IMR-90 (cell line): ENCODE results near the gene CANT1. TPM values are rescaled to one million over a fixed set of nuclear protein-coding genes. Genes with fewer than 3 reads are reported as not detected.

Experiments used
- ATAC-seq: fragments of 200-7000 bp; cut with Tn5 transposase; 2 replicates; pipeline ENCODE4 v1.9.1; 2020; ENCODE audit warnings: low read depth, mild to moderate bottlenecking, moderate library complexity
- BruUV-seq: library from RNA; stranded (reverse); fragments of 400-500 nt; replicated peaks from 2 replicates; lab custom pipeline; 2021; lab: Mats Ljungman, UMichigan
- CTCF ChIA-PET: fragments of 300-600 bp; formaldehyde crosslinking; extraction: SDS; loops from one replicate; lab custom pipeline; 2021; ENCODE audit warnings: antibody characterized with exemption; lab: Yijun Ruan, JAX
- POLR2A ChIA-PET: fragments of 300-600 bp; sonication (Branson Sonifier 250); formaldehyde crosslinking; loops from one replicate; lab custom pipeline; 2022; ENCODE audit warnings: antibody characterized with exemption; ENCODE audit not compliant: unreplicated experiment; lab: Charles Lee
- DNase-seq: peaks from one replicate; pipeline ENCODE4 v3.0.0; 2013
- H2AFZ ChIP-seq: replicated peaks from 2 replicates; pipeline ENCODE3; 2013; ENCODE audit warnings: low read length, mild to moderate bottlenecking; ENCODE audit not compliant: poor library complexity
- H2AK5ac ChIP-seq: 2 replicates; pipeline ENCODE4 v1.6.1; 2013; ENCODE audit warnings: low read depth, low read length, inconsistent platforms
- H2AK9ac ChIP-seq: replicated peaks from 2 replicates; pipeline ENCODE3; 2013; ENCODE audit warnings: mild to moderate bottlenecking, low read depth, low read length, moderate library complexity; ENCODE audit not compliant: poor library complexity
- H2BK120ac ChIP-seq: 2 replicates; pipeline ENCODE4 v1.6.1; 2013; ENCODE audit warnings: low read depth, low read length, inconsistent platforms
- H2BK15ac ChIP-seq: 3 replicates; pipeline ENCODE4 v1.6.1; 2013; ENCODE audit warnings: low read depth, low read length, inconsistent platforms
- H2BK20ac ChIP-seq: 2 replicates; pipeline ENCODE4 v1.6.1; 2013; ENCODE audit warnings: low read depth, mild to moderate bottlenecking, inconsistent platforms, low read length, moderate library complexity
- H2BK5ac ChIP-seq: 2 replicates; pipeline ENCODE4 v1.6.1; 2013; ENCODE audit warnings: mild to moderate bottlenecking, low read depth, low read length, inconsistent platforms; ENCODE audit not compliant: poor library complexity, severe bottlenecking
- H3K14ac ChIP-seq: replicated peaks from 2 replicates; pipeline ENCODE4 v1.6.1; 2013; ENCODE audit warnings: low read depth, low read length, inconsistent platforms
- H3K18ac ChIP-seq: 2 replicates; pipeline ENCODE4 v1.6.1; 2013; ENCODE audit warnings: low read depth, low read length, control low read depth
- H3K23ac ChIP-seq: 2 replicates; pipeline ENCODE4 v1.6.1; 2013; ENCODE audit warnings: low read depth, low read length, inconsistent platforms
- H3K27ac ChIP-seq: 2 replicates; pipeline ENCODE4 v1.5.1; 2013; ENCODE audit warnings: mild to moderate bottlenecking, control low read depth, low read length; ENCODE audit not compliant: insufficient read depth
- H3K27me3 ChIP-seq: 2 replicates; pipeline ENCODE4 v1.6.1; 2013; ENCODE audit warnings: low read length; ENCODE audit not compliant: control insufficient read depth, insufficient read depth
- H3K36me3 ChIP-seq: 2 replicates; pipeline ENCODE4 v1.6.1; 2013; ENCODE audit warnings: low read length, mixed read lengths; ENCODE audit not compliant: control insufficient read depth, insufficient read depth
- H3K4ac ChIP-seq: 2 replicates; pipeline ENCODE4 v1.6.1; 2013; ENCODE audit warnings: low read depth, low read length, inconsistent platforms
- H3K4me1 ChIP-seq: 2 replicates; pipeline ENCODE4 v1.6.1; 2013; ENCODE audit warnings: low read length, mixed read lengths; ENCODE audit not compliant: control insufficient read depth, insufficient read depth
- H3K4me2 ChIP-seq: 2 replicates; pipeline ENCODE4 v1.6.1; 2013; ENCODE audit warnings: low read depth, mild to moderate bottlenecking, control low read depth, low read length, moderate library complexity
- H3K4me3 ChIP-seq: 2 replicates; pipeline ENCODE4 v1.5.1; 2013; ENCODE audit warnings: low read depth, mild to moderate bottlenecking, control low read depth, low read length, moderate library complexity; ENCODE audit not compliant: insufficient read depth
- H3K56ac ChIP-seq: 2 replicates; pipeline ENCODE4 v1.6.1; 2013; ENCODE audit warnings: low read length, inconsistent platforms; ENCODE audit not compliant: insufficient read depth; ENCODE audit errors: extremely low read depth
- H3K79me1 ChIP-seq, 2 experiments: 2 replicates each; pipeline ENCODE4 v1.6.1; 2013; ENCODE audit warnings: low read length in 2 of 2, inconsistent platforms in 1 of 2, low read depth in 1 of 2
- H3K9ac ChIP-seq: 2 replicates; pipeline ENCODE4 v1.6.1; 2013; ENCODE audit warnings: low read depth, low read length, control low read depth
- H3K9me1 ChIP-seq: 2 replicates; pipeline ENCODE4 v1.6.1; 2013; ENCODE audit warnings: low read length, inconsistent platforms; ENCODE audit not compliant: insufficient read depth
- H3K9me3 ChIP-seq: 2 replicates; pipeline ENCODE4 v1.6.1; 2013; ENCODE audit warnings: low read length; ENCODE audit not compliant: control insufficient read depth, insufficient read depth
- H4K20me1 ChIP-seq: 2 replicates; pipeline ENCODE4 v1.6.1; 2013; ENCODE audit warnings: low read length, inconsistent platforms; ENCODE audit not compliant: insufficient read depth
- H4K5ac ChIP-seq: 2 replicates; pipeline ENCODE4 v1.6.1; 2013; ENCODE audit warnings: mild to moderate bottlenecking, low read depth, low read length, control low read depth
- H4K8ac ChIP-seq, 2 experiments: 2 replicates each; pipeline ENCODE4 v1.6.1; 2013; ENCODE audit warnings: low read depth in 2 of 2, low read length in 2 of 2, control low read depth in 1 of 2, inconsistent platforms in 1 of 2
- H4K91ac ChIP-seq: 2 replicates; pipeline ENCODE4 v1.6.1; 2013; ENCODE audit warnings: low read depth, low read length, inconsistent platforms; ENCODE audit not compliant: insufficient read depth
- BHLHE40 ChIP-seq: fragments of 150-350 bp; IDR thresholded peaks from 2 replicates; pipeline ENCODE4 v1.6.1; 2016; ENCODE audit warnings: mild to moderate bottlenecking, low read depth, low read length
- MAFK ChIP-seq: IDR thresholded peaks from 2 replicates; pipeline ENCODE4 v1.6.1; 2012; ENCODE audit warnings: low read depth, low read length, improper control_type of control experiment
- WGBS, 2 experiments: methylation state at CpG; one replicate each; pipeline versions ENCODE4 v1.1.5 to v1.1.7; 2013; ENCODE audit warnings: missing lambda C conversion rate in 2 of 2; ENCODE audit not compliant: insufficient read length in 1 of 2; ENCODE audit errors: extremely low coverage in 2 of 2; 5-methylcytosine and 5-hydroxymethylcytosine counted together
- dilution Hi-C: fragments of 300-500 bp; cut with HindIII; formaldehyde crosslinking; loops from one replicate; pipeline ENCODE4 v1.14.3; 2018; ENCODE audit warnings: low sequenced_read_pairs; ENCODE audit not compliant: unreplicated experiment
- in situ Hi-C: fragments of 300-500 bp; cut with MboI; formaldehyde crosslinking; loops from 3 replicates; pipeline ENCODE4 v1.14.3; 2019; ENCODE audit warnings: low sequenced_read_pairs, inconsistent platforms, mixed read lengths
- intact Hi-C: fragments of 100-400 bp; cut with micrococcal nuclease; formaldehyde crosslinking; loops from 2 replicates; pipeline ENCODE4 v1.10.0; 2022
- polyA plus RNA-seq, 3 experiments: library from polyadenylated mRNA; depleted of rRNA; stranded (reverse); fragments of >200 nt; gene quantifications; 2 replicates each; pipeline ENCODE4 v1.2.3, GENCODE V29; 2012; ENCODE audit warnings: low replicate concordance in 1 of 3
- total RNA-seq: library from RNA; depleted of rRNA; stranded (reverse); fragments of >200 nt; gene quantifications from 2 replicates; pipeline ENCODE4 v1.2.3, GENCODE V29; 2012

CANT1 gene
- total and polyA plus RNA-seq, 2 of the 4 experiments (the other 2 are of a cell fraction), result 51.8 to 73.4 TPM

DNA sequence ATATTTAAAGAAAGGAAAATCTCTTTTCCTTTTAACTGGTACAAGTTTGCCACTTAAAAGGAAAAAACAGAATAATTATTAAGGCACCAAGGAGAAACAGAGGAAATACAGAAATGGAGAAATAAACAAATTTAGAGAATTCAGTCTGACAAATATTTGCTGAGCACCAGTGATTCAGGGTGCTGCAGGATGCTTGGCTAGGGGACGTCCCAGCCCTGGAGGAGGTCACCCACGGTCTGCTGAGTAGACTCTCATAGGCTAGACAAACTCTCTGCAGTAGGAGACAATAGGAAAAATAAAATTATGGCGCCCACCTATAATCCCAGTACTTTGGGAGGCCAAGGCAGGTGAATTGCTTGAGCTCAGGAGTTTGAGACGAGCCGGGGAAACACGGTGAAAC lies 30.3 kb upstream of the CANT1 start:
- no peak for ATAC-seq
- dilution Hi-C loops (no loop called here), intact Hi-C loops (no loop called here), in situ Hi-C loops (no loop called here)
- no peak for DNase-seq
- no peak overlapping the region for H2AFZ ChIP-seq
- H4K20me1 ChIP-seq, result no peaks in the 10 kb centered on the region; the same call in 1 of the 2 replicates
- BruUV-seq, result no TSS peak
- H3K4ac ChIP-seq, result no peak overlapping the region; the same call in 1 of the 2 replicates
- no peaks in the 10 kb centered on the region for H3K9me3 ChIP-seq
- no peak overlapping the region for H3K4me2 ChIP-seq
- no peaks in the 10 kb centered on the region for H3K36me3 ChIP-seq
- H2BK15ac ChIP-seq, result no peak overlapping the region
- no peak overlapping the region for H3K18ac ChIP-seq
- H2BK5ac ChIP-seq, result no peak overlapping the region
- H3K27ac ChIP-seq, result no peak overlapping the region
- H3K4me3 ChIP-seq, result no peak overlapping the region
- no peak overlapping the region for H2BK120ac ChIP-seq
- peak overlapping the region; percentile 16; the same call in 1 of the 2 replicates for H2AK5ac ChIP-seq
- H3K9me1 ChIP-seq, result peaks cover 25% of the 10 kb centered on the region
- no peaks in the 10 kb centered on the region; the same call in 1 of the 2 replicates for H3K27me3 ChIP-seq
- H4K5ac ChIP-seq, result no peak overlapping the region
- H3K14ac ChIP-seq, result no peak overlapping the region
- H3K4me1 ChIP-seq, result peaks cover 18% of the 10 kb centered on the region
- no peak overlapping the region for H3K56ac ChIP-seq
- H3K23ac ChIP-seq, result no peak overlapping the region
- TF ChIP-seq BHLHE40, result no peak
- no peak for TF ChIP-seq MAFK
- WGBS, 2 experiments, result 97% methylated on average over 3 of the region's 6 CpGs; no CpG with 5 or more reads in 1 of the 2 experiments
- 0 out of 4 replicates have a peak, but pooled peaks cover 0 to 9% of the 10 kb centered on the region in 2 experiments for H3K79me1 ChIP-seq
- no peak overlapping the region; a peak in 1 of 4 replicates for H4K8ac ChIP-seq
- H4K91ac ChIP-seq, result no peak overlapping the region; the same call in 1 of the 2 replicates
- H3K9ac ChIP-seq, result no peak overlapping the region
- H2BK20ac ChIP-seq, result no peak overlapping the region
- H2AK9ac ChIP-seq, result no peak overlapping the region
- CTCF ChIA-PET, result interaction anchor here (0.5 kb wide), 1 partner anchor 706 kb away, joined by 6 read pairs; no protein-coding TSS in a partner anchor
- POLR2A ChIA-PET, result no interaction called here
